GM15510 (cell line): ENCODE data around the gene SNX18.

ENCODE experiments used
- POLR2A ChIP-seq: IDR thresholded peaks from 3 replicates; pipeline ENCODE4 v1.6.1; 2011; ENCODE audit warnings: borderline replicate concordance; ENCODE audit not compliant: insufficient read length; ENCODE audit errors: extremely low read depth

Gene SNX18

DNA sequence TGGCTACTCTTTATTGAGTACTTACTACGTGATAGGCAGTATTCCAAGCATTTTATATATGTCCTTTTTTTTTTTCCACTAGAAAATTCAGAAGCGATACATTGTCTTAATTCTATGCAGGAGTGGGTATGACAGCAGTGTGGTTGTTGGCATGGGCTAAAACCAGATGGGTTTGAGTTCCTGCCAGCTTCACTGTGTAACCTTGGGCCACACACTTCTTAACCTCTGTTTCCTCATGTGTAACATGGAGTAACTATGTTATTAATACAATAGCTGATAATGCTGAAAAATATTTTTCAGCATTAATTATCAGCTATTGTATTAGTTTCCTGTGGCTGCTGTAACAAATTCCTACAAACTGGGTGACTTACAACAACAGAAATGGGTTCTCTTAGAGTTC lies 12.0 kb downstream of the SNX18 start:
- TF ChIP-seq POLR2A = no peak

DNA sequence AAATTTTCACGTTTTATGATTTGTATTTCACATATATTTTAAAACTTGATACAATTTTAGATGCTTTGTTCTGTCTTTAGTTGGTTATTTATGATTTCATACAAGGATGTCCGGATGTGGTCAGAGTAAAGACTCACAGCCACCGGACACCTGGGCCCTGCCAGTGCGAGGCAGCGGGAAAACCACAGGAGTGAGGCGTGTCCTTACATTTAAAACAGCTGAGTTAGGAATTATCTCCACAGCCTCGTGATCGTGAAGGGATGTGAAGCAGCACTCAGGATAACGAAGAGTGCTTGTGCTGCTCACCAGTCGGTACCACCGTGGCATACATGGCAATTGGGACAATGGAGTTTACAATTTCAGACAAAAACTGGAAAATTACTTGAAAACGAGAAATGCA lies 14.0 kb downstream of the SNX18 start:
- TF ChIP-seq POLR2A = no peak

DNA sequence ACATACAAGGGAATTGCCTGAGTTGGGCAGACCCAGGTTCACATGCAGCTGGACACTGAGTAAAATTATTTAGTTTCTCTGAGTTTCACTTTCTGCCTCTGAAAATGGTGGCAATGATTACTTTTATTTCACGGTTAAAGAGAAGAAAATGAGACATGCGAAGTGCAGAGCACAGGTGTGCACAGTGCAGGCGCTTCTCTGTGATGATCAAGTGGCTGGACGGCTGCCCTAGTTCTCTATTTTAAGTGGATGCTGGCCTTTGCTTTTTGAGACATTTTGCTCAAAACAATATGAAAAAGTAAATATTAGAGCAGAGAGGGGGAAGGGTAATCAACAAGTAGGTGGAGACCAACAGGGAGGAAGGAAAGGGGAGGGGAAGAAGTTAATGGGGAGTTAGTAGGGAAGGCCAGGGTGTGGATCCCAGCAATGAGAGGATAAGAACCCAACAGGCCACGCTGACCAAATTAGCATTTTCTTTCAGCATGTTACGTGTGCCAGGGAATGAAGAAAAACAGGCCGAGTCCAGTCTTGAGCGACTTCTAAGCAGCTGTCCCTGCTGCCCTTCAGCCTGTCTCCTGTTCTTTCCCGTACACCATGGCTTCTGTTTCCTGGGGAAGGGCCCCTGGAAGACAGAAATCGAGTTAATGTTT lies 16.1 kb downstream of the SNX18 start:
- TF ChIP-seq POLR2A = no peak

DNA sequence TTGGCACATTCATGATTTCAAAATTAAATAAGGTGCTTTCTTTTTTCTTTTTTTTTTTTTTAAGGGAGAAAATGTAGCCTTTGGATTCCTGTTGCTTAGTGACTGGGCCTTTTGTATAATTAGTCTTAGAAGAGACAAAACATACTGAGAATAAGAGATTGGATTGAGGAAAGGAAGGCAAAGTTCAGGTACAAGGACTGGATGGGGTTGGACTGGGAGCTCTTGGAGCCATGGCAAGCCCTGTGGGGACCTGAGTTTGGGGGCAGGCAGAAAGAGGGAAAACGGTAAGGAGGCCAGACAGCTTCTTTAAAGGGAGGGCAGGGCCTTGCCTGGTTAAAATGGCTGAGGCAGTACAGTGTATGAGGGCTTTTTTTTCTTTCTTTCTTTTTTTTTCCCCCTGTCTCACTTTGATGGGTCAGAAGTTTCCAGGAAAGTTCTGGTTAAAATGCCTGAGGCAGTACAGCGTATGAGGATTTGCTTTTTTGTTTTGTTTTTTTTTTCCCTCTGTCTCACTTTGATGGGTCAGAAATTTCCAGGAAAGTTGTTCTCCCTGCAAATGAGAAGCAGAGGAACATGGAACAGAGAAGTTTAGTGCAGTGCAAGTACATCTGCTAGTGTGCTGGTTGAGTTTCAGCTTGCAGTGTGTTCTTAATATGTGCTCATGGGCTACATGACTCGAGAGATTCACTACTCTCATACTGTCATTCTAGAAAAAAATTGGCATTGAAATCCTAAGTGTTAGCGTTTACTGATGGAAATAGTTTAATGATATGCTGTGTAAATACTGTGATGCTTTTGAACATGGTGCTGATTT lies 16.8 kb downstream of the SNX18 start:
- no peak for TF ChIP-seq POLR2A

DNA sequence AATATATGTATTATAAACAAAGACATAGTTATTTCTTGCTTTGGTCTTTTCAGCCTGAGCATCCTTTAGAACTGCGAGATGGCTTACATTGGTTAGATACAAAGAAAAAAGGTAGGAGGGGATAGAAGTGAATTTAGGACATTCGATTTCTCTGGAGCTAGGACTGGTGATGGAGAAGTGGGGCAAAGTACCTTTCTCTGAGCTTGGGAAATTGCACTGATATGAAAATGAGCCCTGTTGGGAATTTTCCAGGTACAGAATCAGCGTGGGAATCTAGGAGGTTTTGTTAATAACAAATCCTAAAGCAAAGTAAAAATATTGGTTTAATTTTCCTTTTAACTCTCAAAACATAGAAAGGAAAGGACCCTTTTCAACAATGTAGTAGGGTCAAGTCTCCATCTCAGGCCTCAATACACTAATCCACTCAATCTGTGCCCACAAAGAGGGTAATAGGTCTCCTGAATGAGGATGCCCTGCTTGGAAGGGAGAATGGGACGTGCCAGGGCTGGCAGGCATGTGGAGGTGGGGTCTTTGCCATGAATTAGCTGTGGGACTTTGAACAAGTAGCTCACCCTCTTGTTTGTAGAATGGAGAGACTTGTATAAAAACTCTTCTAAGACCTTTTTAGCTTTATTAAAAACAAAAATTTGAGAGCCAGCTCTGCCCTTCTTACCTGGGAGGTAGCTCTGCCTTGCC lies 17.7 kb downstream of the SNX18 start:
- no peak for TF ChIP-seq POLR2A

DNA sequence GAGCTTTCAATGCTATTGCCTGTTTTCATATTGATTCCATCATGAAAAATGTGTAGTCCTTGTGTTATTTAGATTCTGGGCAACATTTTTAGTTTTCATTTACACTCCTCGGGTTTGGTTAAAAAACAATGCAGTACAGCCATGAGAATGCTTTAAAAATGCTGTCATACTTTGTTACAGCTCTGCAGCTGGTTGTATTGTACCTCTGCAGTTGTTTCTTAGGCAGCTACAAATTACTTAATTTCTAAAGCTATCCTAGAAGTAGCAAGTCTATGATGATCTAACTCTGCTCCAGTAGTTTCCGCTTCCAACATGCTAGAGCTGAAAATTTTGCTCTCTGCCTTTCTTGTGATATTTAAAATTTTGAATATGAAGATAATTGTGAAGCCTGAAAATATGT lies 20.2 kb downstream of the SNX18 start:
- no peak for TF ChIP-seq POLR2A

DNA sequence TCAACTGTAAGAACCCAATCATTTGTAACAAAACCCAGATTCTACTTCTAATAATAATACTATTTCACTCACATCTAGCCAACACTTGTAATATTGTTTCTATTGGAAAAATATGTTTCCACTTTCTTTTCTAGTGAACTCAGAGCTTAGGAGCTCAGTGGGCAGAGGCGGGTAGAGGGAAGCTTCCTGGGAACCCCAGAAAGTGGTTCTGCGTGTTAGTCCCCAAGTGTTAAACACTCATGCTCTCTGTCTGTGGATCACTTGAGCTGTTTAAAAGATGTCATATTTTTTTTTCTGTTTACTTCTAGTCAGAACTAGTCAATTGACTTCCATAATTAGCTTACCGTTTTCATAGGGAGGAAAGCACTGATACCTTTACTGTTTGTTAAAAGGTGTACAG lies 20.6 kb downstream of the SNX18 start:
- no peak for TF ChIP-seq POLR2A

DNA sequence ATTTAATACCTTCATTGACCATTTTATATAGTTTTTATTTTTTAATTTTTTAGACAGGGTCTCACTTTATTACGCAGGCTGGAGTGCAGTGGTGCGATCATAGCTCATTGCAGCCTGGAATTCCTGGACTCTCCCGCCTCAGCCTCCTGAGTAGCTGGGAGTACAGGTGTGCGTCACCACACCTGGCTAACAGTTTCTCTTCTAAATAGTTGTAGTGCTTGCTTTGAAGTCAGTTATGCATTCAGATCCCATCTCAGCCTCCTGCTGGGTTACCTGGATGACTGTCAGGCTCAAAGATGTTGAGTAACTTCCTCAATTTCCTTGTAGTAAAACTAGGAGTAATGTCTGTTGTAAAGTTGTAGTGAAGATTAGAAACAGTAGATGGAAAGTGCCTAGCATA lies 21.4 kb downstream of the SNX18 start:
- no peak for TF ChIP-seq POLR2A

DNA sequence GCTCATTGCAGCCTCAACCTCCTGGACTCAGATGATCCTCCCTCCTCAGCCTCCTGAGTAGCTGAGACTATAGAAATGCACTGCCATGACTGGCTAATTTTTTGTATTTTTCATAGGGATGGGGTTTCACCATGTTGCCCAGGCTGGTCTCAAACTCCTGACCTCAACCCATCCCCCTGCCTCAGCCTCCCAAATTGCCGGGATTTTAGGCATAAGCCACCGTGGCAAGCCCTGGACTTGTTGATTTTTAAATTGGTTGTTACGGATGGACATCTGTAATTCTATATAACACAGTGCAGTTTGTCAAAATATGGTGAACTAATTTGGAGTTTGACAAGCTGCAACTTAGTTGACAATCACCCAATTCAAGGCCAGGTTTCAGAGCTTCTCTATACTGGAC lies 22.7 kb downstream of the SNX18 start:
- no peak for TF ChIP-seq POLR2A

DNA sequence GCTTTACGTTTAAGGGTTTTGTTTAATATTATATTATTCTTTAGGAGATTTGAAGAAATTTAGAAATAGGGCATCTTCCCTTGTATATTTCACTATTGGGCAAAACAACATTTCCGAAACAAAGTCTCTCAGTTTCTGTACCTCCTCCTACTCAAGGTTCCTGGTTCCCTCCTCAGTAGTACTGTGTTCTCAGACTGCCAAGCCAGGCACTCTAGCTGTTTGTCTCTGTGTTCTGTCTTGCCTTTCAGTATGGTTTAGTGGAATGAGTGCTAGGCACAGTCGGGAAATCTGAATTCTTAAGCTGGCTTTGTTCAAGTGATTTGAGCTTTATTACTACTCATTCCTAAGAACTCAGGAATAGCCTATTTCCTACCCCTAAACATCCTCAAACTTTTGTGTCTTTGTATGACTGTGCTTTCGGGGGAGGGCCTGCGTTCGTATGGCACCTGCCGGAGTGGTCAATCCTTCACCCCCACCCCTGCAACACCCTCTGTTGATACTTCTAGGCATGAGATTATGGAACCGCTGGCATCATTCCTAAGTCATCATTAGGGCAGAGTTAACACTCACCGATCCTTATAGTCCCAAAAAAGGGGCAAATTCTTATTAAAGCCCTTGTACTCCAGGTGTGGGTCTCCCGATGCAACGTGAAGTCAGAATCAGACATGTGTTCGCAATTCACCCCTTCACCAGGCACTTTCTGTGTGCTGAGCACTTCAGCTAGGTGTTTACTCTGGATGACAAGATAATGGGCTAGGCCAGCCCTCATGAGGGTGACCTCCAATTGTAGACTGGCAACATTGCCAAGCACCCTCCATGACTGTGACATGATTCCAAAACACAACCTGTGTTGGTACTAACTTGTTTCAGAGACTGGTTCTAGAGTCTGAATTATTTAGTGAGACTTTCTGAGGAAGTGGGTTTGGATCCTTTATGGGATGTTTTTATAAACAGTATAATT lies 24.5 kb downstream of the SNX18 start:
- TF ChIP-seq POLR2A = no peak

DNA sequence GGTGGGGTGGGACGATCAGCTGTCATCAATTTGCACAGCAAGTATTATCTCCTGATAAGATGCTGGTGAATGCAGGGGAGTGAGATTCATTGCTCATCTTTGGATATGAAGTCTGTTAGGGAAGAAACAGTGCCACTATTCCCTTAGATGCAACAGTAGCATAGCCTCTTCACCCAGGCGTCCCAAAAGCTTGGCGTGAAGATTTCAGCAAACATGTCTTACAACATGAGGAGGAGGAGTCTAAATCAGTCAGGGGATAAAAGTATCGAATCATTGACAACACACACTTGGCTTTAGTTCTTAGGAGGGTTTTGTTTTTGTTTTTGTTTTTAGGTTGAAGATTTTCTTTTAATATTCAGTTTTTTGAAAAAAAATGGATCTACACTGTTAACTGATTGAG lies 26.5 kb downstream of the SNX18 start:
- TF ChIP-seq POLR2A = no peak

DNA sequence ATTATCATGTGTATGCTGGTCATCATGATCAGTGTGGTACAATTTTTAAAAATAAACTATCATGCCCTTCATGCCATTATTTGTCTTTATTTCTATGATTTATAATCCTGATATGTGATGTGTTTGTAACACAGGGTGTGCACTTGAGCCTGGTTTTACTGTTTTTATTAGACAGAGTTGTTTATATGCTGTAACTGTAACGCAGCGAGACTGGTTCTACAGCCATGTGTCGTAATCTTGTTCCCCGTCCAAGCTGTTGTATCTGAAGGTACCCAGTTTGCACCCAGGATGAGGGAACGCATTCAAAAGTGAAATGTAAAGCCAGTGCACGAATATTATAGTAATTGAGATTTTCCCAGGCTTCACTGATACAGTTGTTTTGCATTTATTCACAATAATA lies 28.2 kb downstream of the SNX18 start:
- TF ChIP-seq POLR2A = no peak

DNA sequence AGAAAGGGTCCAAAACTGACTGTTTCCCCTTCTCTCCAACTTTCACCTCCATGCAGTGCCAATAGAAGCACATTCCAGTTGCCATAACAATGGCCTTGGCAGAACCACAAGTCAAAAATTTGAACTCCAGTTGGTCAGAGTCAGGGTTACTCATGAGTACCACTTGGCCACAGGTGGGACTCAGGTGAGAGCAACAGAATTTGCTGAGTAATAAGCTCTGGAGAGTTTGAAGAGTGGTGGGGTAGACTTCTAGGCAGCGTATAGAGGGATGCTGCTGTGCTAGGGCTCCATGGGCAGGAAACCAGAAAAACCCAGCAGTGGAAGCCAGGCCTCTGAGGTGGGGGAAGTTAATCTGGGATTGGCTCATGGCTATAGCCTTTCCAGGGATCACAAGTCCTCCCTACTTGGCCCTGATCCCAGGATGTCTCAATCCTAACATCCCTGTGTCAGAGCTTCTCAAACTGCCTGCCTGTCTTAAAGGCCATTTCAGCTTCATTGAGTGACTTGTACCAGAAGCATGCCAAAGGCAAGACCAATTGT lies 30.2 kb downstream of the SNX18 start:
- TF ChIP-seq POLR2A = no peak

DNA sequence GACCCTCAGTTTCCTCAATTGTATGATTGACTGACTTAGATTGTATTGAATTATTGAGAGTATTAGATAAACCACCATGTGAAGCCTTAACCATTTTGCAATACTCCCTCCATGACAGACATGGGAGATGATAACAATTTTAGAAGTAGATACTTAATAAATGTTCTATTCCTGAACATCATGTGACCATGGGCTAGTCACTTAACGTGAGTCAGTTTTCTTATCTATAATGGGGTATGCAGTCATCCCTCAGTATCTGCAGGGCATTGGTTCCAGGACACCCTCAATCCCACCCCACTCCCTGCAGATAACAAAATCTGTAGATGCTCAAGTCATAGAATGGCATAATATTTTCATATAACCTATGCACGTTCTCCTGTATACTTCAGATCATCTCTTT lies 31.0 kb downstream of the SNX18 start:
- TF ChIP-seq POLR2A = no peak
